SK-N-SH treated with all-trans-retinoic acid at 6 μM for 48 hours (cell line): ENCODE data around the gene MANBA.
"Not testable (repeated sequence)": the region's sequence is repeated elsewhere in the genome, so short reads cannot be mapped to it uniquely, and the experiment has no call there.

Source experiments
- ATAC-seq: fragments of 200-7000 bp; cut with Tn5 transposase; 3 replicates; pipeline ENCODE4 v1.9.1; 2020; ENCODE audit warnings: mild to moderate bottlenecking, moderate library complexity
- ARNTL ChIP-seq: fragments of 450-650 bp; formaldehyde crosslinking; IDR thresholded peaks from 2 replicates; pipeline ENCODE4 v1.5.0; 2020; ENCODE audit warnings: low read depth, mild to moderate bottlenecking, moderate library complexity, borderline replicate concordance
- BACH2 ChIP-seq: fragments of 250-450 bp; sonication (Bioruptor Pico); IDR thresholded peaks from 2 replicates; pipeline ENCODE4 v1.9.0; 2021; ENCODE audit warnings: mild to moderate bottlenecking, borderline replicate concordance
- CSDC2 ChIP-seq: fragments of 250-450 bp; sonication (Bioruptor Pico); IDR thresholded peaks from 2 replicates; pipeline ENCODE4 v1.5.0; 2020; ENCODE audit warnings: mild to moderate bottlenecking, moderate library complexity
- ESRRG ChIP-seq: fragments of 250-450 bp; sonication (Bioruptor Pico); IDR thresholded peaks from 2 replicates; pipeline ENCODE4 v1.6.1; 2021; ENCODE audit warnings: mild to moderate bottlenecking
- GLIS3 ChIP-seq: fragments of 250-450 bp; sonication (Bioruptor Pico); IDR thresholded peaks from 2 replicates; pipeline ENCODE4 v1.5.0; 2020; ENCODE audit warnings: mild to moderate bottlenecking, moderate library complexity
- ISL1 ChIP-seq: fragments of 250-450 bp; sonication (Bioruptor Pico); IDR thresholded peaks from 2 replicates; pipeline ENCODE4 v2.1.2; 2022; ENCODE audit warnings: mild to moderate bottlenecking, moderate library complexity
- OSR1 ChIP-seq: fragments of 250-450 bp; sonication (Bioruptor Pico); IDR thresholded peaks from 2 replicates; pipeline ENCODE4 v1.8.0; 2022; ENCODE audit warnings: moderate library complexity, mild to moderate bottlenecking, inconsistent platforms
- PATZ1 ChIP-seq: fragments of 250-450 bp; sonication (Bioruptor Pico); IDR thresholded peaks from 2 replicates; pipeline ENCODE4 v1.8.0; 2020; ENCODE audit warnings: mild to moderate bottlenecking, moderate library complexity, borderline replicate concordance
- PPARA ChIP-seq: fragments of 250-450 bp; sonication (Bioruptor Pico); IDR thresholded peaks from 2 replicates; pipeline ENCODE4 v1.5.0; 2020; ENCODE audit warnings: mild to moderate bottlenecking, borderline replicate concordance
- RARB ChIP-seq: fragments of 250-450 bp; sonication (Bioruptor Pico); IDR thresholded peaks from 2 replicates; pipeline ENCODE4 v1.8.0; 2021; ENCODE audit warnings: mild to moderate bottlenecking, moderate library complexity
- SNAI2 ChIP-seq: fragments of 250-450 bp; sonication (Bioruptor Pico); IDR thresholded peaks from 2 replicates; pipeline ENCODE4 v1.5.0; 2020; ENCODE audit warnings: mild to moderate bottlenecking, moderate library complexity
- TCF4 ChIP-seq: fragments of 250-450 bp; sonication (Bioruptor Pico); IDR thresholded peaks from 2 replicates; pipeline ENCODE4 v1.8.0; 2021; ENCODE audit warnings: mild to moderate bottlenecking, moderate library complexity, borderline replicate concordance
- TOX ChIP-seq: fragments of 250-450 bp; sonication (Bioruptor Pico); IDR thresholded peaks from 2 replicates; pipeline ENCODE4 v1.8.0; 2021; ENCODE audit warnings: mild to moderate bottlenecking, moderate library complexity, borderline replicate concordance
- ZC3H10 ChIP-seq: fragments of 250-450 bp; sonication (Bioruptor Pico); IDR thresholded peaks from 2 replicates; pipeline ENCODE4 v1.5.1; 2021; ENCODE audit warnings: mild to moderate bottlenecking, moderate library complexity
- ZFP30 ChIP-seq: fragments of 450-650 bp; formaldehyde crosslinking; IDR thresholded peaks from 2 replicates; pipeline ENCODE4 v1.5.0; 2022; ENCODE audit warnings: mild to moderate bottlenecking, moderate library complexity
- ZNF565 ChIP-seq: fragments of 450-650 bp; formaldehyde crosslinking; conservative IDR thresholded peaks from 2 replicates; pipeline ENCODE4 v1.5.0; 2020; ENCODE audit warnings: low read depth, mild to moderate bottlenecking, moderate library complexity
- ZNF70 ChIP-seq: fragments of 450-650 bp; formaldehyde crosslinking; IDR thresholded peaks from 2 replicates; pipeline ENCODE4 v1.5.0; 2020; ENCODE audit warnings: mild to moderate bottlenecking, moderate library complexity
- ZNF8 ChIP-seq: fragments of 450-650 bp; formaldehyde crosslinking; IDR thresholded peaks from 2 replicates; pipeline ENCODE4 v1.5.0; 2020; ENCODE audit warnings: mild to moderate bottlenecking, moderate library complexity
- TF ChIP-seq, protein P1 (sequence below): fragments of 250-450 bp; sonication (Bioruptor Pico); IDR thresholded peaks from 2 replicates; pipeline ENCODE4 v1.5.1; 2020; ENCODE audit warnings: low read depth, mild to moderate bottlenecking, moderate library complexity
- TF ChIP-seq, protein P2 (sequence below): fragments of 250-450 bp; sonication (Bioruptor Pico); IDR thresholded peaks from 2 replicates; pipeline ENCODE4 v1.5.1; 2021; ENCODE audit warnings: mild to moderate bottlenecking, moderate library complexity
- TF ChIP-seq, protein P3 (sequence below): fragments of 250-450 bp; sonication (Bioruptor Pico); IDR thresholded peaks from 2 replicates; pipeline ENCODE4 v1.5.0; 2020; ENCODE audit warnings: mild to moderate bottlenecking, moderate library complexity

The MANBA gene

GRCh38 chr4:102733084-102733483 lies 27.7 kb downstream of the MANBA start (continued):
- no peak for TF ChIP-seq ZNF565 (CRISPR knock-in tag)
- TF ChIP-seq TOX (CRISPR knock-in tag) = no peak

DNA sequence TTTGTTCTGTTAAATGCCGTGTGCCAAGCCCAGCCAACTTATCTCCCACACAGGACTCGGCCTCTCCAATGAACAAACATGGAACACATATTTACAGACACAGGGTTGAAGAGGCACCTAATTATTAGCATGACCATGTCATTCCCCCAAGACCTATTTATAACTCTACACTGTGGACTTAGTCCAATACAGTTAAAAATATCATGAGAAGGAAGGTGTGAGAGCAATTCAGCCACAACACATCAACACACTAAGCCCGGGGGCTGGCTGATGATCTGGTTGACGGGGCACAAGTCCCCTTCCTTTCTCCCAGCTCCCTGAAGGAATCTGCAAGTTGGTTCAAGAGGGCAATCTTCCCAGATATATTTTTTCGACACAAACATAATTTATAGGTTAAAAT lies 28.1 kb downstream of the MANBA start:
- no peak for ATAC-seq

DNA sequence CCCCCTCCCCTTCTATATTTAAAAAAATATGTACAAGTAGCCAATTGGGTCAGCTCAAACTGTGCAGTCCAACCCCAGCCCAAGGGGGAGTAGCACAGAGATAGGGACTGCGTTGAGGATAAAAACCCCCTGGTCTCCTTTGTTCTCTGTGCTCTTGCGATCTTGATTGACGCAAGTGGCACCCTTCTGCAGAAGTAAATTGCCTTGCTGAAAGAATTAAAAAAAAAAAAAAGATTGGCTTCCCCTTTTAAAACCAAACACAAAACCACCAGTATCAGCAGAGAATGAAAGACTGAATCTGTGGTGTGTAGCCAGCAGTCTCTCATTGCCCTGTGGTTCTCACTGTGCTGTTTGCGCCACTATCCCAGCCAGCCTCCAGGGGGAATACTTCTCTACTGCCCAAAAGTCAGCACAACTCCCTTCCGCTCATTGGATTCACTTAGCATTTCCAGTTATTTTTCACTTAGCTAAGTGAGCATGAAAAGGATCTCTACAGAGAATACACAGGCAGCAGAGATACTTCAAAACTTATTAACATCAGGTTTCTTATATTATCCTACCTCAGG lies 29.7 kb downstream of the MANBA start:
- TF ChIP-seq SNAI2 (CRISPR knock-in tag) (no peak), ZNF565 (CRISPR knock-in tag) (no peak), RARB (CRISPR knock-in tag) (no peak)
- no peak for ATAC-seq

More for the DNA sequence above, 28.1 kb downstream of the MANBA start:
- TF ChIP-seq CSDC2 (CRISPR knock-in tag) = no peak
- no peak for TF ChIP-seq ZNF70 (CRISPR knock-in tag)
- no peak for TF ChIP-seq BACH2
- no peak for TF ChIP-seq PATZ1 (CRISPR knock-in tag)
- TF ChIP-seq ZNF8 (CRISPR knock-in tag) = no peak
- no peak for TF ChIP-seq ZNF565 (CRISPR knock-in tag)
- TF ChIP-seq ISL1 (CRISPR knock-in tag) = no peak
- TF ChIP-seq, protein P1, sequence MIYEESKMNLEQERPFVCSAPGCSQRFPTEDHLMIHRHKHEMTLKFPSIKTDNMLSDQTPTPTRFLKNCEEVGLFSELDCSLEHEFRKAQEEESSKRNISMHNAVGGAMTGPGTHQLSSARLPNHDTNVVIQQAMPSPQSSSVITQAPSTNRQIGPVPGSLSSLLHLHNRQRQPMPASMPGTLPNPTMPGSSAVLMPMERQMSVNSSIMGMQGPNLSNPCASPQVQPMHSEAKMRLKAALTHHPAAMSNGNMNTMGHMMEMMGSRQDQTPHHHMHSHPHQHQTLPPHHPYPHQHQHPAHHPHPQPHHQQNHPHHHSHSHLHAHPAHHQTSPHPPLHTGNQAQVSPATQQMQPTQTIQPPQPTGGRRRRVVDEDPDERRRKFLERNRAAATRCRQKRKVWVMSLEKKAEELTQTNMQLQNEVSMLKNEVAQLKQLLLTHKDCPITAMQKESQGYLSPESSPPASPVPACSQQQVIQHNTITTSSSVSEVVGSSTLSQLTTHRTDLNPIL (CRISPR knock-in tag) = no peak
- TF ChIP-seq OSR1 (CRISPR knock-in tag) = no peak
- TF ChIP-seq, protein P2, sequence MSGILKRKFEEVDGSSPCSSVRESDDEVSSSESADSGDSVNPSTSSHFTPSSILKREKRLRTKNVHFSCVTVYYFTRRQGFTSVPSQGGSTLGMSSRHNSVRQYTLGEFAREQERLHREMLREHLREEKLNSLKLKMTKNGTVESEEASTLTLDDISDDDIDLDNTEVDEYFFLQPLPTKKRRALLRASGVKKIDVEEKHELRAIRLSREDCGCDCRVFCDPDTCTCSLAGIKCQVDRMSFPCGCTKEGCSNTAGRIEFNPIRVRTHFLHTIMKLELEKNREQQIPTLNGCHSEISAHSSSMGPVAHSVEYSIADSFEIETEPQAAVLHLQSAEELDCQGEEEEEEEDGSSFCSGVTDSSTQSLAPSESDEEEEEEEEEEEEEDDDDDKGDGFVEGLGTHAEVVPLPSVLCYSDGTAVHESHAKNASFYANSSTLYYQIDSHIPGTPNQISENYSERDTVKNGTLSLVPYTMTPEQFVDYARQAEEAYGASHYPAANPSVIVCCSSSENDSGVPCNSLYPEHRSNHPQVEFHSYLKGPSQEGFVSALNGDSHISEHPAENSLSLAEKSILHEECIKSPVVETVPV (CRISPR knock-in tag) = no peak
- no peak for TF ChIP-seq TOX (CRISPR knock-in tag)
- no peak for TF ChIP-seq TCF4
- TF ChIP-seq ZC3H10 = no peak
- TF ChIP-seq ESRRG (CRISPR knock-in tag) = no peak
- TF ChIP-seq ARNTL (CRISPR knock-in tag) = no peak
- TF ChIP-seq, protein P3, sequence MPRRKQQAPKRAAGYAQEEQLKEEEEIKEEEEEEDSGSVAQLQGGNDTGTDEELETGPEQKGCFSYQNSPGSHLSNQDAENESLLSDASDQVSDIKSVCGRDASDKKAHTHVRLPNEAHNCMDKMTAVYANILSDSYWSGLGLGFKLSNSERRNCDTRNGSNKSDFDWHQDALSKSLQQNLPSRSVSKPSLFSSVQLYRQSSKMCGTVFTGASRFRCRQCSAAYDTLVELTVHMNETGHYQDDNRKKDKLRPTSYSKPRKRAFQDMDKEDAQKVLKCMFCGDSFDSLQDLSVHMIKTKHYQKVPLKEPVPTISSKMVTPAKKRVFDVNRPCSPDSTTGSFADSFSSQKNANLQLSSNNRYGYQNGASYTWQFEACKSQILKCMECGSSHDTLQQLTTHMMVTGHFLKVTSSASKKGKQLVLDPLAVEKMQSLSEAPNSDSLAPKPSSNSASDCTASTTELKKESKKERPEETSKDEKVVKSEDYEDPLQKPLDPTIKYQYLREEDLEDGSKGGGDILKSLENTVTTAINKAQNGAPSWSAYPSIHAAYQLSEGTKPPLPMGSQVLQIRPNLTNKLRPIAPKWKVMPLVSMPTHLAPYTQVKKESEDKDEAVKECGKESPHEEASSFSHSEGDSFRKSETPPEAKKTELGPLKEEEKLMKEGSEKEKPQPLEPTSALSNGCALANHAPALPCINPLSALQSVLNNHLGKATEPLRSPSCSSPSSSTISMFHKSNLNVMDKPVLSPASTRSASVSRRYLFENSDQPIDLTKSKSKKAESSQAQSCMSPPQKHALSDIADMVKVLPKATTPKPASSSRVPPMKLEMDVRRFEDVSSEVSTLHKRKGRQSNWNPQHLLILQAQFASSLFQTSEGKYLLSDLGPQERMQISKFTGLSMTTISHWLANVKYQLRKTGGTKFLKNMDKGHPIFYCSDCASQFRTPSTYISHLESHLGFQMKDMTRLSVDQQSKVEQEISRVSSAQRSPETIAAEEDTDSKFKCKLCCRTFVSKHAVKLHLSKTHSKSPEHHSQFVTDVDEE (CRISPR knock-in tag) = no peak
- no peak for TF ChIP-seq ZFP30 (CRISPR knock-in tag)
- TF ChIP-seq PPARA = no peak
- no peak for TF ChIP-seq SNAI2 (CRISPR knock-in tag)
- no peak for TF ChIP-seq GLIS3 (CRISPR knock-in tag)

DNA sequence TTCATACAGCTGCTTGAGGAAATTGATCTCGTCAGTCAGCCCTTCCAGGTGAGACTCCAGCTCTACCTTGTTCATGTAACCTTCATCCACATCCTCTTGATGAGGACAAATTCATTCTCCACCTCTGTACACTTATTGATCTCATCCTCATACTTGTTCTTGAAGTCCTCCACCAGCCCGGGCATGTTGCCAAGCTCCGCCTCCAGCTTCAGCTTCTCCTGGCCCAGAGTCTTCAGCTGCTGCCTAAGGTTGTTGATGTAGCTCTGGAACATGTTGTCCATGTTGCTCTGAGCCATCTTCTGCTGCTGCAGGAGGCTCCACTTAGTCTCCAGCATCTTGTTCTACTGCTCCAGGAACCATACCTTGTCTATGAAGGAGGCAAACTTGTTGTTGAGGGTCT lies 31.3 kb downstream of the MANBA start:
- not testable (repeated sequence) for ATAC-seq

DNA sequence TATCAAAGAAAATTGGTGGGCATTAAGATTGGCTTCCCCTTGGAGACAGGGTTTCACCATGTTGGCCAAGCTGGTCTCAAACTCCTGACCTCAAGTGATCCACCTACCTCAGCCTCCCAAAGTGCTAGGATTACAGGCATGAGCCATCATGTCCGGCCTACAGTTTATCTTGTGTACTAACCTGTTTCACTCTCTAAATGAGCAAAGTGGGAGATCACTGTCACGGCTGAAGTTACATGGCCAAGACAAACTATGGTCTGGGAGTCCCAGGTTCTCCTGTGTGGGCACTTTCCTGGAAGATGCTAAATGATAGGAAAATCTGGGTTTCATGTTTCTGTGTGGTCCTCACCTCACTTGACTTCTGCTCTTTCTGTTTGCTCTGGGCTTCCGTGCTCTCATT lies 33.8 kb downstream of the MANBA start:
- not testable (repeated sequence) for ATAC-seq
